WTC11 (cell line): ENCODE measurements around the gene SPTLC2. TPM values are rescaled to one million over a fixed set of nuclear protein-coding genes. Genes with fewer than 3 reads are reported as not detected.
"Not testable (repeated sequence)": the region's sequence is repeated elsewhere in the genome, so short reads cannot be mapped to it uniquely, and the experiment has no call there.

Experiments
- ATAC-seq: fragments of 200-7000 bp; cut with Tn5 transposase; 2 replicates; pipeline ENCODE4 v1.10.0; 2021; ENCODE audit warnings: mild to moderate bottlenecking, moderate library complexity
- CTCF ChIA-PET: fragments of 300-600 bp; sonication (Branson Sonifier 250); formaldehyde crosslinking; loops from one replicate; lab custom pipeline; 2021; ENCODE audit warnings: antibody characterized with exemption; lab: Charles Lee
- POLR2A ChIA-PET: fragments of 350-600 bp; sonication (Branson Sonifier 250); formaldehyde crosslinking; loops from one replicate; lab custom pipeline; 2021; ENCODE audit warnings: antibody characterized with exemption; lab: Charles Lee
- DNase-seq: peaks from one replicate; pipeline ENCODE4 v3.0.0; 2021; ENCODE audit warnings: low spot score
- H3K27ac Mint-ChIP-seq: 2 replicates; pipeline ENCODE4 v1.8.0; 2021; ENCODE audit warnings: mixed read lengths
- H3K27me3 Mint-ChIP-seq: 2 replicates; pipeline ENCODE4 v1.8.0; 2021; ENCODE audit warnings: low read depth, mild to moderate bottlenecking, moderate library complexity, mixed read lengths
- H3K36me3 Mint-ChIP-seq: 2 replicates; pipeline ENCODE4 v1.8.0; 2021; ENCODE audit warnings: mixed read lengths
- H3K4me1 Mint-ChIP-seq: 2 replicates; pipeline ENCODE4 v1.8.0; 2022; ENCODE audit warnings: mixed read lengths
- H3K4me3 Mint-ChIP-seq: 2 replicates; pipeline ENCODE4 v1.8.0; 2021; ENCODE audit warnings: mild to moderate bottlenecking, moderate library complexity, mixed read lengths
- H3K9me3 Mint-ChIP-seq: 2 replicates; pipeline ENCODE4 v1.8.0; 2021; ENCODE audit warnings: mixed read lengths
- AFF4 ChIP-seq: sonication (generic); formaldehyde crosslinking; IDR thresholded peaks from 2 replicates; pipeline ENCODE4 v1.8.1; 2023; ENCODE audit warnings: mild to moderate bottlenecking, missing genetic modification reagents, borderline replicate concordance
- E2F1 ChIP-seq: sonication (generic); formaldehyde crosslinking; IDR thresholded peaks from 2 replicates; pipeline ENCODE4 v1.8.0; 2022; ENCODE audit warnings: mild to moderate bottlenecking, missing genetic modification reagents
- EMX1 ChIP-seq: fragments of 250-450 bp; sonication (Bioruptor Pico); IDR thresholded peaks from 2 replicates; pipeline ENCODE4 v1.8.0; 2021; ENCODE audit warnings: mild to moderate bottlenecking
- ERG ChIP-seq: fragments of 250-450 bp; sonication (Bioruptor Pico); IDR thresholded peaks from 2 replicates; pipeline ENCODE4 v1.8.0; 2021; ENCODE audit warnings: mild to moderate bottlenecking
- IRF1 ChIP-seq: sonication (generic); formaldehyde crosslinking; IDR thresholded peaks from 2 replicates; pipeline ENCODE4 v1.8.0; 2023; ENCODE audit warnings: missing genetic modification reagents
- IRF2 ChIP-seq: sonication (generic); formaldehyde crosslinking; IDR thresholded peaks from 2 replicates; pipeline ENCODE4 v1.8.0; 2022; ENCODE audit warnings: low read depth, missing genetic modification reagents, borderline replicate concordance
- MLX ChIP-seq: sonication (generic); formaldehyde crosslinking; IDR thresholded peaks from 2 replicates; pipeline ENCODE4 v1.8.1; 2023; ENCODE audit warnings: mild to moderate bottlenecking, missing genetic modification reagents, moderate library complexity
- MYBL2 ChIP-seq: sonication (generic); formaldehyde crosslinking; IDR thresholded peaks from 2 replicates; pipeline ENCODE4 v1.8.1; 2023; ENCODE audit warnings: mild to moderate bottlenecking, moderate library complexity, missing genetic modification reagents
- NFE2L1 ChIP-seq: sonication (generic); formaldehyde crosslinking; IDR thresholded peaks from 2 replicates; pipeline ENCODE4 v1.8.1; 2023; ENCODE audit warnings: missing genetic modification reagents
- NR2C2 ChIP-seq: sonication (generic); formaldehyde crosslinking; IDR thresholded peaks from 2 replicates; pipeline ENCODE4 v1.8.0; 2022; ENCODE audit warnings: mild to moderate bottlenecking, missing genetic modification reagents
- NR3C1 ChIP-seq: sonication (generic); formaldehyde crosslinking; conservative IDR thresholded peaks from 2 replicates; pipeline ENCODE4 v1.8.1; 2023; ENCODE audit warnings: low read depth, mild to moderate bottlenecking, missing genetic modification reagents
- OVOL2 ChIP-seq: fragments of 250-450 bp; sonication (Bioruptor Pico); IDR thresholded peaks from 2 replicates; pipeline ENCODE4 v1.9.0; 2021; ENCODE audit warnings: mild to moderate bottlenecking, borderline replicate concordance
- RELA ChIP-seq: sonication (generic); formaldehyde crosslinking; IDR thresholded peaks from 2 replicates; pipeline ENCODE4 v1.8.1; 2022; ENCODE audit warnings: missing genetic modification reagents, mild to moderate bottlenecking, borderline replicate concordance
- SMAD3 ChIP-seq: sonication (generic); formaldehyde crosslinking; IDR thresholded peaks from 2 replicates; pipeline ENCODE4 v1.8.0; 2022; ENCODE audit warnings: missing genetic modification reagents, mild to moderate bottlenecking, borderline replicate concordance
- ZNF121 ChIP-seq: sonication (generic); formaldehyde crosslinking; IDR thresholded peaks from 2 replicates; pipeline ENCODE4 v1.8.0; 2023; ENCODE audit warnings: missing genetic modification reagents
- ZNF263 ChIP-seq: sonication (generic); formaldehyde crosslinking; IDR thresholded peaks from 2 replicates; pipeline ENCODE4 v1.8.1; 2022; ENCODE audit warnings: low read depth, mild to moderate bottlenecking, moderate library complexity, missing genetic modification reagents
- ZNF512 ChIP-seq: sonication (generic); formaldehyde crosslinking; IDR thresholded peaks from 2 replicates; pipeline ENCODE4 v1.8.1; 2022; ENCODE audit warnings: missing genetic modification reagents, borderline replicate concordance
- ZNF671 ChIP-seq: fragments of 250-450 bp; sonication (Bioruptor Pico); IDR thresholded peaks from 2 replicates; pipeline ENCODE4 v1.8.0; 2021; ENCODE audit warnings: mild to moderate bottlenecking
- total RNA-seq: library from RNA; stranded (reverse); gene quantifications from 3 replicates; pipeline ENCODE4 v1.2.3, GENCODE V29; 2021

SPTLC2 gene
- total RNA-seq, 1 experiment from 2014 or later, result 40.1 TPM

GRCh38 chr14:77547512-77548180 is 68.8 kb downstream of the SPTLC2 start:
- no peak overlapping the region for H3K4me3 Mint-ChIP-seq
- peak; percentile 81 for ATAC-seq
- no peaks in the 10 kb centered on the region for H3K4me1 Mint-ChIP-seq
- ChIA-PET POLR2A (no interaction called here), CTCF (interaction anchor here (1.0 kb wide), 1 partner anchor 89 kb away, joined by 3 read pairs; no protein-coding TSS in a partner anchor)
- no peak overlapping the region for H3K27ac Mint-ChIP-seq
- DNase-seq, result no peak
- peaks cover 55% of the 10 kb centered on the region for H3K36me3 Mint-ChIP-seq
- TF ChIP-seq SMAD3 (CRISPR knock-in tag), result no peak
- TF ChIP-seq ZNF121, result 0 out of 2 replicates have a peak, but pooled peaks have one; percentile 64
- TF ChIP-seq OVOL2 (CRISPR knock-in tag), result no peak
- TF ChIP-seq NFE2L1 (CRISPR knock-in tag), result no peak
- no peaks in the 10 kb centered on the region for H3K27me3 Mint-ChIP-seq
- H3K9me3 Mint-ChIP-seq, result no peaks in the 10 kb centered on the region

- CTCF ChIA-PET, result interaction anchor here (1.6 kb wide), 1 partner anchor 86 kb away, joined by 7 read pairs; no protein-coding TSS in a partner anchor
- ATAC-seq, POLR2A ChIA-PET, H3K4me3 Mint-ChIP-seq, DNase-seq, H3K27me3 Mint-ChIP-seq, H3K9me3 Mint-ChIP-seq, H3K27ac Mint-ChIP-seq, H3K4me1 Mint-ChIP-seq: not testable (repeated sequence)
- peaks cover 40% of the 10 kb centered on the region for H3K36me3 Mint-ChIP-seq
These were observed 71.3 kb downstream of the SPTLC2 start for GRCh38 chr14:77545171-77545570.

GRCh38 chr14:77544571-77544970 is 71.9 kb downstream of the SPTLC2 start:
- TF ChIP-seq RELA (CRISPR knock-in tag), result no peak
- TF ChIP-seq NR2C2 (CRISPR knock-in tag), result no peak
- no peak for TF ChIP-seq AFF4
- no peak for TF ChIP-seq EMX1 (CRISPR knock-in tag)
- Mint-ChIP-seq H3K4me1 (no peaks in the 10 kb centered on the region), H3K4me3 (no peak overlapping the region), H3K27ac (no peak overlapping the region), H3K9me3 (no peaks in the 10 kb centered on the region), H3K36me3 (peaks cover 35% of the 10 kb centered on the region), H3K27me3 (no peaks in the 10 kb centered on the region)
- DNase-seq (no peak), ATAC-seq (no peak)
- ChIA-PET POLR2A (no interaction called here), CTCF (no interaction called here)

- Mint-ChIP-seq H3K4me3 (no peak overlapping the region), H3K27ac (no peak overlapping the region; the same call in 1 of the 2 replicates), H3K4me1 (no peaks in the 10 kb centered on the region), H3K9me3 (no peaks in the 10 kb centered on the region), H3K36me3 (peaks cover 29% of the 10 kb centered on the region), H3K27me3 (no peaks in the 10 kb centered on the region)
- DNase-seq (no peak), ATAC-seq (no peak)
- CTCF ChIA-PET, result interaction anchor here (0.9 kb wide), 1 partner anchor 85 kb away, joined by 3 read pairs; no protein-coding TSS in a partner anchor
- POLR2A ChIA-PET, result no interaction called here
- TF ChIP-seq ZNF671 (CRISPR knock-in tag) (no peak), IRF2 (no peak), RELA (CRISPR knock-in tag) (no peak), MLX (CRISPR knock-in tag) (no peak), ZNF512 (CRISPR knock-in tag) (no peak), ZNF263 (CRISPR knock-in tag) (no peak), NR3C1 (no peak), MYBL2 (CRISPR knock-in tag) (no peak), ERG (no peak), IRF1 (CRISPR knock-in tag) (no peak), E2F1 (CRISPR knock-in tag) (no peak)
These were observed 72.7 kb downstream of the SPTLC2 start for GRCh38 chr14:77543637-77544334.
